ENCODE results near the gene FARSB. TPM values are rescaled to one million over a fixed set of nuclear protein-coding genes. Genes with fewer than 3 reads are reported as not detected.

The FARSB gene
- total and polyA plus RNA-seq, 3 donors from 2014 or later = 14.1 to 35.0 (median 22.8) TPM

GRCh38 chr2:222538535-222538934, 117.4 kb downstream of the FARSB start:
- no peaks in the 10 kb centered on the region for H3K9me3 ChIP-seq
- H3K36me3 ChIP-seq (ENCODE audit: low read depth, missing control alignments) = no peaks in the 10 kb centered on the region
- DNase-seq = no peak
- no peak overlapping the region for H3K27ac ChIP-seq
- H3K4me1 ChIP-seq = no peaks in the 10 kb centered on the region
- no peak overlapping the region for H3K4me3 ChIP-seq
- intact Hi-C loops (cut with DNase I; ENCODE audit: low total_unique reads) = no loop called here
- 80 to 83% methylated on average over 3 of the region's 3 CpGs for WGBS, 2 donors
- H3K27me3 ChIP-seq = no peaks in the 10 kb centered on the region
- TF ChIP-seq, protein P1, sequence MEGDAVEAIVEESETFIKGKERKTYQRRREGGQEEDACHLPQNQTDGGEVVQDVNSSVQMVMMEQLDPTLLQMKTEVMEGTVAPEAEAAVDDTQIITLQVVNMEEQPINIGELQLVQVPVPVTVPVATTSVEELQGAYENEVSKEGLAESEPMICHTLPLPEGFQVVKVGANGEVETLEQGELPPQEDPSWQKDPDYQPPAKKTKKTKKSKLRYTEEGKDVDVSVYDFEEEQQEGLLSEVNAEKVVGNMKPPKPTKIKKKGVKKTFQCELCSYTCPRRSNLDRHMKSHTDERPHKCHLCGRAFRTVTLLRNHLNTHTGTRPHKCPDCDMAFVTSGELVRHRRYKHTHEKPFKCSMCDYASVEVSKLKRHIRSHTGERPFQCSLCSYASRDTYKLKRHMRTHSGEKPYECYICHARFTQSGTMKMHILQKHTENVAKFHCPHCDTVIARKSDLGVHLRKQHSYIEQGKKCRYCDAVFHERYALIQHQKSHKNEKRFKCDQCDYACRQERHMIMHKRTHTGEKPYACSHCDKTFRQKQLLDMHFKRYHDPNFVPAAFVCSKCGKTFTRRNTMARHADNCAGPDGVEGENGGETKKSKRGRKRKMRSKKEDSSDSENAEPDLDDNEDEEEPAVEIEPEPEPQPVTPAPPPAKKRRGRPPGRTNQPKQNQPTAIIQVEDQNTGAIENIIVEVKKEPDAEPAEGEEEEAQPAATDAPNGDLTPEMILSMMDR (IDR thresholded peaks at IDR 0.05) = no peak
- TF ChIP-seq POLR2A (IDR thresholded peaks at IDR 0.05) = no peak

DNA sequence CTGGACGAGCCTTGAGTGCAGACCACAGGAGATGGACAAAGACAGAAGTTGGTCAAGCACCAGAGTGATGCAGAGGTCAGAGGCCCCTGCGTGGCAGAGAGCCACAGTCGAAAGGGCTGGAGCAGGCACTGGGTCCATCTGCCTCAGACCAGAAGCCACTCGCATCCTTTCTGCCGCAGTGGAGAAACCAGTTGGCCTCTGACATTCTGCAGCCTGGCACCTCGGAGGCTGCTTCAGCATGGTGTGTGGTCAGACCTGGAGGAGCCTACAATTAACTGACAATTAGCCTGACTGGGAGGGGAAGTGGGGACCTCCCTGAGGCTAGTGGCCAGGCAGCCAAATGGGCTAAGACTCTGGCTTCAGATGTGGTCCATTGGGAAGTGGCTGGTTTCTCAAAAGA, 120.4 kb downstream of the FARSB start:
- H3K27me3 ChIP-seq = no peaks in the 10 kb centered on the region
- intact Hi-C loops (cut with DNase I; ENCODE audit: low total_unique reads) = no loop called here
- TF ChIP-seq, protein P1 (IDR thresholded peaks at IDR 0.05) = no peak
- TF ChIP-seq POLR2A (IDR thresholded peaks at IDR 0.05) = no peak
- H3K9me3 ChIP-seq = no peaks in the 10 kb centered on the region
- WGBS, 2 donors = 65 to 74% methylated on average over 4 to 6 of the region's 6 CpGs
- H3K4me3 ChIP-seq = no peak overlapping the region
- H3K27ac ChIP-seq = no peak overlapping the region
- H3K36me3 ChIP-seq (ENCODE audit: low read depth, missing control alignments) = no peaks in the 10 kb centered on the region
- H3K4me1 ChIP-seq = no peaks in the 10 kb centered on the region
- DNase-seq = no peak

GRCh38 chr2:222532315-222532714, 123.6 kb downstream of the FARSB start:
- TF ChIP-seq, protein P1 (IDR thresholded peaks at IDR 0.05) = no peak
- TF ChIP-seq POLR2A (IDR thresholded peaks at IDR 0.05) = no peak
- no peak for DNase-seq
- H3K9me3 ChIP-seq = no peaks in the 10 kb centered on the region
- H3K36me3 ChIP-seq (ENCODE audit: low read depth, missing control alignments) = no peaks in the 10 kb centered on the region
- intact Hi-C loops (cut with DNase I; ENCODE audit: low total_unique reads) = no loop called here
- H3K27me3 ChIP-seq = no peaks in the 10 kb centered on the region
- WGBS, 2 donors = 77 to 93% methylated on average over 4 to 5 of the region's 5 CpGs
- H3K4me1 ChIP-seq = no peaks in the 10 kb centered on the region
- H3K27ac ChIP-seq = no peak overlapping the region
- no peak overlapping the region for H3K4me3 ChIP-seq

GRCh38 chr2:222526480-222527277, 129.2 kb downstream of the FARSB start:
- TF ChIP-seq, protein P1 (IDR thresholded peaks at IDR 0.05) = no peak
- TF ChIP-seq POLR2A (IDR thresholded peaks at IDR 0.05) = no peak
- intact Hi-C loops (cut with DNase I; ENCODE audit: low total_unique reads) = no loop called here
- Histone ChIP-seq H3K36me3 (ENCODE audit: low read depth, missing control alignments) (no peaks in the 10 kb centered on the region), H3K4me3 (no peak overlapping the region), H3K9me3 (no peaks in the 10 kb centered on the region), H3K27ac (no peak overlapping the region), H3K27me3 (no peaks in the 10 kb centered on the region), H3K4me1 (no peaks in the 10 kb centered on the region)
- 88 to 95% methylated on average over 7 of the region's 7 CpGs for WGBS, 2 donors
- no peak for DNase-seq

DNA sequence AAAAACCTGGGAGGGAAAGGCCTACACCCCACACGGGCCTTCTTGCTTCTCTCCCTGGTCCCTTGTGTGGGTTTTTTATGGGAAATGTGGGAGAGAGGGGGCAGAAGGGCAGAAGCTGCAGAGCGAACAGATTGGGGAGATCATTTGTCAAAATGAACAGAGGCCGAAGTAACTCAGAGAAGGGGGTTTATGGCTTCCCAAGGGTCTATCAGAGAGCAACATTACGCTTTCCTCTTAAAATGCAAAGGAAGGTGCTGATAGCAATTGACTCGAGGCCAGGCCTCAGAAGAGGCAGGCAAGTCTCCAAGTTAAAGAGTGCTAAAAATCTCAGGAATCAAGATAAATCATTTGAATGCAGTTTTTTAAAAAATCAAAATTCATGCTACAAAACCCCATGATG, 130.1 kb downstream of the FARSB start:
- H3K36me3 ChIP-seq (ENCODE audit: low read depth, missing control alignments) = no peaks in the 10 kb centered on the region
- no peak for DNase-seq
- no peak overlapping the region for H3K4me3 ChIP-seq
- no peak for TF ChIP-seq POLR2A (IDR thresholded peaks at IDR 0.05)
- TF ChIP-seq, protein P1 (IDR thresholded peaks at IDR 0.05) = no peak
- H3K27ac ChIP-seq = no peak overlapping the region
- no peaks in the 10 kb centered on the region for H3K27me3 ChIP-seq
- intact Hi-C loops (cut with DNase I; ENCODE audit: low total_unique reads) = no loop called here
- no peaks in the 10 kb centered on the region for H3K9me3 ChIP-seq
- no peaks in the 10 kb centered on the region for H3K4me1 ChIP-seq
- WGBS, 2 donors = 75 to 80% methylated on average over 5 of the region's 5 CpGs
